ENCODE measurements around the gene OR8D2.

DNA sequence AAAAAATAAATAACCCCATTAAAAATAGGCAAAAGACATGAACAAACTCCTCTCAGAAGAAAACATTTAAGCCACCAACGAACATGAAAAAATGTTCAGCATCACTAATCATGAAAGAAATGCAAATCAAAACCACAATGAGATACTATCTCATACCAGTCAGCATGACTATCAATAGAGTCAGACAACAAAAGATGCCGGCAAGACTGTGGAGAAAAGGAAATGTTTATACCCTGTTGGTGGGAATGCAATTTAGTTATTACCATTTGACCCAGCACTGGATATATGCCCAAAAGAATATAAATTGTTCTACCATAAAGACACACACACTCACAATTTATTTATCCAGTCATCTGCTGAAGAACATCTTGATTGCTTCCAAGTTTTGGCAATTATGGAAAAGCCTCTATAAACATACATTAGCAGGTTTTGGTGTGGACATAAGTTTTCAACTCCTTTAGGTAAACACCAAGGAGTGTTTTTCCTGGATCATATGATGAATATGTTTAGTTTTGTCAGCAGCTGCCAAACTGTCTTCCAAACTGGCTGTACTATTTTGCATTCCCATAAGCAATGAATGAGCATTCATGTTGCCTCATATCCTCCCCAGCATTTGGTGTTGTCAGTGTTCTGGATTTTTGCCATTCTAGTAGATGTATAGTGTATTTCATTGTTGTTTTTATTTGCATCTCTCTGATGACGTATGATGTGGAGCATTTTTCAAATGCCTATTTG is 34.2 kb downstream of the OR8D2 start:
- TF ChIP-seq POLR2A (IDR thresholded peaks at IDR 0.05): no peak
- TF ChIP-seq, protein P1, sequence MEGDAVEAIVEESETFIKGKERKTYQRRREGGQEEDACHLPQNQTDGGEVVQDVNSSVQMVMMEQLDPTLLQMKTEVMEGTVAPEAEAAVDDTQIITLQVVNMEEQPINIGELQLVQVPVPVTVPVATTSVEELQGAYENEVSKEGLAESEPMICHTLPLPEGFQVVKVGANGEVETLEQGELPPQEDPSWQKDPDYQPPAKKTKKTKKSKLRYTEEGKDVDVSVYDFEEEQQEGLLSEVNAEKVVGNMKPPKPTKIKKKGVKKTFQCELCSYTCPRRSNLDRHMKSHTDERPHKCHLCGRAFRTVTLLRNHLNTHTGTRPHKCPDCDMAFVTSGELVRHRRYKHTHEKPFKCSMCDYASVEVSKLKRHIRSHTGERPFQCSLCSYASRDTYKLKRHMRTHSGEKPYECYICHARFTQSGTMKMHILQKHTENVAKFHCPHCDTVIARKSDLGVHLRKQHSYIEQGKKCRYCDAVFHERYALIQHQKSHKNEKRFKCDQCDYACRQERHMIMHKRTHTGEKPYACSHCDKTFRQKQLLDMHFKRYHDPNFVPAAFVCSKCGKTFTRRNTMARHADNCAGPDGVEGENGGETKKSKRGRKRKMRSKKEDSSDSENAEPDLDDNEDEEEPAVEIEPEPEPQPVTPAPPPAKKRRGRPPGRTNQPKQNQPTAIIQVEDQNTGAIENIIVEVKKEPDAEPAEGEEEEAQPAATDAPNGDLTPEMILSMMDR (IDR thresholded peaks at IDR 0.05): no peak
